H9 (cell line): Measurements from ENCODE around the gene TMEM163. TPM values are rescaled to one million over a fixed set of nuclear protein-coding genes. Genes with fewer than 3 reads are reported as not detected.

Experiments used
- DNase-seq: peaks from one replicate; pipeline ENCODE4 v3.0.0-alpha.2; 2017
- H2AFZ ChIP-seq: one replicate; pipeline ENCODE4 v1.6.1; 2013; ENCODE audit warnings: mild to moderate bottlenecking, low read length, control low read depth, moderate library complexity
- H2AK5ac ChIP-seq: 2 replicates; pipeline ENCODE4 v1.6.1; 2013; ENCODE audit warnings: low read length, control low read depth, mixed read lengths; ENCODE audit not compliant: insufficient read length
- H2BK120ac ChIP-seq: one replicate; pipeline ENCODE4 v1.6.1; 2013; ENCODE audit warnings: low read depth, mild to moderate bottlenecking, low read length, control low read depth, inconsistent platforms; ENCODE audit not compliant: poor library complexity, severe bottlenecking
- H2BK12ac ChIP-seq: 2 replicates; pipeline ENCODE4 v1.6.1; 2013; ENCODE audit warnings: low read length, control low read depth, mixed read lengths, low read depth; ENCODE audit not compliant: insufficient read length
- H2BK15ac ChIP-seq: 2 replicates; pipeline ENCODE4 v1.6.1; 2013; ENCODE audit warnings: low read depth, low read length, control low read depth
- H2BK20ac ChIP-seq: one replicate; pipeline ENCODE4 v1.6.1; 2013; ENCODE audit warnings: low read depth, mild to moderate bottlenecking, low read length, control low read depth, inconsistent platforms; ENCODE audit not compliant: poor library complexity, severe bottlenecking
- H2BK5ac ChIP-seq: 2 replicates; pipeline ENCODE4 v1.6.1; 2013; ENCODE audit warnings: low read length, control low read depth, mixed read lengths; ENCODE audit not compliant: insufficient read length
- H3K14ac ChIP-seq: 2 replicates; pipeline ENCODE4 v1.6.1; 2013; ENCODE audit warnings: low read length, control low read depth; ENCODE audit not compliant: insufficient read depth
- H3K18ac ChIP-seq: 2 replicates; pipeline ENCODE4 v1.6.1; 2013; ENCODE audit warnings: low read depth, mild to moderate bottlenecking, mixed read lengths, low read length, control low read depth; ENCODE audit not compliant: insufficient read length
- H3K23ac ChIP-seq: 2 replicates; pipeline ENCODE4 v1.6.1; 2013; ENCODE audit warnings: low read length, control low read depth, mixed read lengths, low read depth; ENCODE audit not compliant: insufficient read length
- H3K23me2 ChIP-seq: 2 replicates; pipeline ENCODE4 v1.6.1; 2013; ENCODE audit warnings: low read depth, mild to moderate bottlenecking, mixed read lengths, low read length, control low read depth; ENCODE audit not compliant: insufficient read length, poor library complexity, severe bottlenecking
- H3K27ac ChIP-seq: 2 replicates; pipeline ENCODE4 v1.5.1; 2013; ENCODE audit warnings: low read length, control low read depth, mixed read lengths, low read depth; ENCODE audit not compliant: insufficient read length
- H3K27me3 ChIP-seq: 2 replicates; pipeline ENCODE4 v1.6.1; 2013; ENCODE audit warnings: low read length, control low read depth, inconsistent platforms; ENCODE audit not compliant: insufficient read depth
- H3K4ac ChIP-seq: 2 replicates; pipeline ENCODE4 v1.6.1; 2013; ENCODE audit warnings: low read depth, mild to moderate bottlenecking, control low read depth, inconsistent platforms, low read length, moderate library complexity
- H3K4me1 ChIP-seq: 2 replicates; pipeline ENCODE4 v1.6.1; 2013; ENCODE audit warnings: low read length, control low read depth, inconsistent platforms; ENCODE audit not compliant: insufficient read depth
- H3K4me2 ChIP-seq: 2 replicates; pipeline ENCODE4 v1.6.1; 2013; ENCODE audit warnings: low read length, control low read depth, mixed read lengths; ENCODE audit not compliant: insufficient read length, insufficient read depth
- H3K56ac ChIP-seq: 2 replicates; pipeline ENCODE4 v1.6.1; 2013; ENCODE audit warnings: low read depth, mild to moderate bottlenecking, mixed read lengths, low read length, control low read depth; ENCODE audit not compliant: insufficient read length
- H3K79me1 ChIP-seq: 2 replicates; pipeline ENCODE4 v1.6.1; 2013; ENCODE audit warnings: low read depth, mild to moderate bottlenecking, moderate library complexity, low read length, control low read depth, inconsistent platforms; ENCODE audit not compliant: insufficient read depth, poor library complexity, severe bottlenecking
- H3K79me2 ChIP-seq: 2 replicates; pipeline ENCODE4 v1.6.1; 2013; ENCODE audit warnings: low read length, control low read depth, inconsistent platforms; ENCODE audit not compliant: insufficient read depth
- H3K9ac ChIP-seq: 2 replicates; pipeline ENCODE4 v1.6.1; 2013; ENCODE audit warnings: low read length, control low read depth, mixed read lengths; ENCODE audit not compliant: insufficient read length; ENCODE audit errors: extremely low read depth
- H3K9me3 ChIP-seq: one replicate; pipeline ENCODE4 v1.6.1; 2013; ENCODE audit warnings: low read depth, low read length, inconsistent platforms; ENCODE audit not compliant: control insufficient read depth
- H3T11ph ChIP-seq: one replicate; pipeline ENCODE4 v1.6.1; 2013; ENCODE audit warnings: mild to moderate bottlenecking, low read length, control low read depth, inconsistent platforms
- H4K20me1 ChIP-seq: one replicate; pipeline ENCODE4 v1.6.1; 2013; ENCODE audit not compliant: control insufficient read depth, insufficient read length, insufficient read depth
- H4K5ac ChIP-seq: 2 replicates; pipeline ENCODE4 v1.6.1; 2013; ENCODE audit warnings: low read depth, mild to moderate bottlenecking, mixed read lengths, low read length, control low read depth; ENCODE audit not compliant: insufficient read length
- H4K8ac ChIP-seq: replicated peaks from 2 replicates; pipeline ENCODE4 v1.6.1; 2013; ENCODE audit warnings: low read length, control low read depth, mixed read lengths, low read depth; ENCODE audit not compliant: insufficient read length
- H4K91ac ChIP-seq: 2 replicates; pipeline ENCODE4 v1.6.1; 2013; ENCODE audit warnings: low read depth, mild to moderate bottlenecking, moderate library complexity, mixed read lengths, low read length, control low read depth; ENCODE audit not compliant: insufficient read length
- H3K27ac Mint-ChIP-seq, 3 experiments: 2 replicates in 2 of 3; 3 replicates in 1 of 3; pipeline ENCODE4 v1.8.0; 2020 to 2021; ENCODE audit warnings: mixed read lengths in 3 of 3, mild to moderate bottlenecking in 1 of 3, moderate library complexity in 1 of 3
- H3K27me3 Mint-ChIP-seq: 2 replicates; pipeline ENCODE4 v1.8.0; 2021; ENCODE audit warnings: low read depth, mild to moderate bottlenecking, moderate library complexity, mixed read lengths
- H3K36me3 Mint-ChIP-seq, 3 experiments: 2 replicates in 2 of 3; 3 replicates in 1 of 3; pipeline ENCODE4 v1.8.0; 2020 to 2021; ENCODE audit warnings: low read depth in 3 of 3, mixed read lengths in 3 of 3; ENCODE audit not compliant: insufficient read depth in 1 of 3
- H3K4me1 Mint-ChIP-seq, 2 experiments: 2 replicates each; pipeline ENCODE4 v1.8.0; 2020; ENCODE audit warnings: mixed read lengths in 2 of 2
- H3K4me3 Mint-ChIP-seq, 2 experiments: 2 replicates in 1 of 2; 3 replicates in 1 of 2; pipeline ENCODE4 v1.8.0; 2020 to 2021; ENCODE audit warnings: mild to moderate bottlenecking in 2 of 2, mixed read lengths in 2 of 2, moderate library complexity in 1 of 2
- H3K9me3 Mint-ChIP-seq, 2 experiments: 2 replicates in 1 of 2; 3 replicates in 1 of 2; pipeline ENCODE4 v1.8.0; 2020; ENCODE audit warnings: mild to moderate bottlenecking in 2 of 2, mixed read lengths in 2 of 2, moderate library complexity in 1 of 2
- WGBS: extraction: QIAGEN DNeasy Blood & Tissue Kit; methylation state at CpG from one replicate; pipeline ENCODE4 v1.1.7; 2013; ENCODE audit warnings: missing lambda C conversion rate, low lambda C conversion rate, mixed read lengths; ENCODE audit not compliant: insufficient read length; ENCODE audit errors: extremely low coverage; 5-methylcytosine and 5-hydroxymethylcytosine counted together
- total RNA-seq: library from RNA; stranded (reverse); gene quantifications from 2 replicates; pipeline ENCODE4 v1.2.1, GENCODE V29; 2021
- TF ChIP-seq, protein P1 (sequence below): fragments of 200-600 bp; sonication (generic); conservative IDR thresholded peaks from 3 replicates; pipeline ENCODE4 v1.8.0; 2021; ENCODE audit warnings: antibody characterized with exemption, mild to moderate bottlenecking

The TMEM163 gene
- total RNA-seq, 1 experiment from 2014 or later, result 0.39 TPM

- Histone ChIP-seq H2BK20ac (no peak overlapping the region), H3K27ac (no peak overlapping the region), H3K4me1 (peaks cover 5% of the 10 kb centered on the region; the same call in 1 of the 2 replicates), H4K5ac (no peak overlapping the region), H3K9ac (no peak overlapping the region), H2BK120ac (no peak overlapping the region), H3K18ac (no peak overlapping the region), H3K27me3 (peaks cover 7% of the 10 kb centered on the region; the same call in 1 of the 2 replicates), H3K23me2 (no peaks in the 10 kb centered on the region), H2BK12ac (no peak overlapping the region), H3K4me2 (no peak overlapping the region), H3K79me1 (no peaks in the 10 kb centered on the region), H3K56ac (no peak overlapping the region), H3K4ac (no peak overlapping the region), H2BK5ac (no peak overlapping the region), H3K79me2 (no peaks in the 10 kb centered on the region), H3T11ph (no peak overlapping the region), H3K14ac (no peak overlapping the region), H3K9me3 (no peaks in the 10 kb centered on the region), H4K91ac (no peak overlapping the region), H3K23ac (no peak overlapping the region), H2BK15ac (no peak overlapping the region), H2AK5ac (no peak overlapping the region), H2AFZ (no peak overlapping the region), H4K8ac (no peak overlapping the region), H4K20me1 (no peaks in the 10 kb centered on the region)
- TF ChIP-seq, protein P1, sequence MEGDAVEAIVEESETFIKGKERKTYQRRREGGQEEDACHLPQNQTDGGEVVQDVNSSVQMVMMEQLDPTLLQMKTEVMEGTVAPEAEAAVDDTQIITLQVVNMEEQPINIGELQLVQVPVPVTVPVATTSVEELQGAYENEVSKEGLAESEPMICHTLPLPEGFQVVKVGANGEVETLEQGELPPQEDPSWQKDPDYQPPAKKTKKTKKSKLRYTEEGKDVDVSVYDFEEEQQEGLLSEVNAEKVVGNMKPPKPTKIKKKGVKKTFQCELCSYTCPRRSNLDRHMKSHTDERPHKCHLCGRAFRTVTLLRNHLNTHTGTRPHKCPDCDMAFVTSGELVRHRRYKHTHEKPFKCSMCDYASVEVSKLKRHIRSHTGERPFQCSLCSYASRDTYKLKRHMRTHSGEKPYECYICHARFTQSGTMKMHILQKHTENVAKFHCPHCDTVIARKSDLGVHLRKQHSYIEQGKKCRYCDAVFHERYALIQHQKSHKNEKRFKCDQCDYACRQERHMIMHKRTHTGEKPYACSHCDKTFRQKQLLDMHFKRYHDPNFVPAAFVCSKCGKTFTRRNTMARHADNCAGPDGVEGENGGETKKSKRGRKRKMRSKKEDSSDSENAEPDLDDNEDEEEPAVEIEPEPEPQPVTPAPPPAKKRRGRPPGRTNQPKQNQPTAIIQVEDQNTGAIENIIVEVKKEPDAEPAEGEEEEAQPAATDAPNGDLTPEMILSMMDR, result no peak
- no CpG with 5 or more reads among the region's 3 CpGs for WGBS
- DNase-seq, result no peak
- H3K4me1 Mint-ChIP-seq, result peaks cover 19 to 22% of the 10 kb centered on the region in 2 experiments
- H3K27ac Mint-ChIP-seq, result no peak overlapping the region
- H3K27me3 Mint-ChIP-seq, result peaks cover 45% of the 10 kb centered on the region
- no peaks in the 10 kb centered on the region; a peak in 1 of 7 replicates for H3K36me3 Mint-ChIP-seq
- H3K4me3 Mint-ChIP-seq, result no peak overlapping the region
- H3K9me3 Mint-ChIP-seq, result no peaks in the 10 kb centered on the region
Measured at GRCh38 chr2:134712299-134712698, 6.5 kb downstream of the TMEM163 start.
